ENCODE data around the gene PLA2G1B.

- TF ChIP-seq CTCF (conservative IDR thresholded peaks at IDR 0.05; ENCODE audit: low read length) = no peak
- no peak for TF ChIP-seq EZH2phosphoT487 (IDR thresholded peaks at IDR 0.05; ENCODE audit: borderline replicate concordance)
These were observed 25.6 kb upstream of the PLA2G1B start for GRCh38 chr12:120353136-120353535.

Data from Loucy (cell line).